HepG2 (cell line): Measurements from ENCODE around the gene ZCCHC10. TPM values are rescaled to one million over a fixed set of nuclear protein-coding genes. Genes with fewer than 3 reads are reported as not detected.

Experiments
- ARID5B ChIP-seq: IDR thresholded peaks from 2 replicates; pipeline ENCODE4 v1.4.0; 2020; ENCODE audit warnings: mild to moderate bottlenecking, missing genetic modification reagents
- FOXP4 ChIP-seq: sonication (generic); formaldehyde crosslinking; IDR thresholded peaks from 2 replicates; pipeline ENCODE4 v1.4.0; 2020; ENCODE audit warnings: missing genetic modification reagents
- HDAC1 ChIP-seq: sonication (generic); formaldehyde crosslinking; IDR thresholded peaks from 2 replicates; pipeline ENCODE4 v1.5.1; 2020; ENCODE audit warnings: mild to moderate bottlenecking, missing genetic modification reagents
- HHEX ChIP-seq: IDR thresholded peaks from 2 replicates; pipeline ENCODE4 v1.6.1; 2016; ENCODE audit warnings: control low read depth
- MAFF ChIP-seq: IDR thresholded peaks from 2 replicates; pipeline ENCODE4 v1.6.1; 2011; ENCODE audit warnings: low read depth, low read length, improper control_type of control experiment
- NFYC ChIP-seq: IDR thresholded peaks from 2 replicates; pipeline ENCODE4 v1.6.1; 2016; ENCODE audit warnings: missing genetic modification reagents, missing compliant biosample characterization
- POLR2G ChIP-seq: fragments of 200-400 bp; formaldehyde crosslinking; IDR thresholded peaks from 2 replicates; pipeline ENCODE4 v1.6.1; 2018; ENCODE audit warnings: mild to moderate bottlenecking, low read depth, low read length, moderate library complexity
- RCOR2 ChIP-seq: IDR thresholded peaks from 2 replicates; pipeline ENCODE4 v1.6.1; 2016; ENCODE audit warnings: missing biosample characterization, missing genetic modification reagents
- SNAI1 ChIP-seq: sonication (generic); formaldehyde crosslinking; IDR thresholded peaks from 2 replicates; pipeline ENCODE4 v1.5.0; 2020; ENCODE audit warnings: mild to moderate bottlenecking, missing genetic modification reagents, borderline replicate concordance
- TRAFD1 ChIP-seq: sonication (generic); formaldehyde crosslinking; IDR thresholded peaks from 2 replicates; pipeline ENCODE4 v1.5.1; 2020; ENCODE audit warnings: missing genetic modification reagents, mild to moderate bottlenecking, borderline replicate concordance
- ZBTB1 ChIP-seq: sonication (generic); formaldehyde crosslinking; IDR thresholded peaks from 2 replicates; pipeline ENCODE4 v1.4.0; 2020; ENCODE audit warnings: missing genetic modification reagents, borderline replicate concordance
- ZBTB34 ChIP-seq: sonication (generic); formaldehyde crosslinking; IDR thresholded peaks from 2 replicates; pipeline ENCODE4 v1.8.0; 2022; ENCODE audit warnings: mild to moderate bottlenecking, missing genetic modification reagents
- ZBTB7A ChIP-seq: sonication (generic); formaldehyde crosslinking; IDR thresholded peaks from 2 replicates; pipeline ENCODE4 v1.8.0; 2022; ENCODE audit warnings: mild to moderate bottlenecking, missing genetic modification reagents
- ZNF280B ChIP-seq: sonication (generic); formaldehyde crosslinking; IDR thresholded peaks from 2 replicates; pipeline ENCODE4 v1.5.0; 2020; ENCODE audit warnings: missing genetic modification reagents, mild to moderate bottlenecking, borderline replicate concordance
- ZNF484 ChIP-seq: sonication (generic); formaldehyde crosslinking; IDR thresholded peaks from 2 replicates; pipeline ENCODE4 v1.5.1; 2020; ENCODE audit warnings: mild to moderate bottlenecking, low read depth, missing genetic modification reagents, borderline replicate concordance
- ZNF567 ChIP-seq: sonication (generic); formaldehyde crosslinking; IDR thresholded peaks from 2 replicates; pipeline ENCODE4 v1.8.1; 2023; ENCODE audit warnings: mild to moderate bottlenecking, missing genetic modification reagents, borderline replicate concordance
- ZNF775 ChIP-seq: sonication (generic); formaldehyde crosslinking; IDR thresholded peaks from 2 replicates; pipeline ENCODE4 v1.4.0; 2020; ENCODE audit warnings: missing genetic modification reagents, mild to moderate bottlenecking, moderate library complexity, borderline replicate concordance
- polyA plus RNA-seq, 8 experiments: library from polyadenylated mRNA; depleted of rRNA in 3 of 8; stranded (reverse) in 7 of 8; unstranded in 1 of 8; fragments of >200 nt; fragmentation: Illumina TruSeq in 4 of 8; extraction: Trizol in 4 of 8; gene quantifications; 2 replicates each; pipeline versions ENCODE4 v1.2.1 to v1.2.3, GENCODE V29; 2011 to 2016; ENCODE audit warnings: low read depth in 4 of 8, missing spikeins in 1 of 8, mixed read lengths in 1 of 8; ENCODE audit not compliant: insufficient read depth in 1 of 8
- total RNA-seq, 5 experiments: library from RNA; depleted of rRNA; stranded (reverse); fragments of >200 nt; fragmentation: Illumina TruSeq; extraction: Trizol; gene quantifications; 2 replicates each; pipeline ENCODE4 v1.2.3, GENCODE V29; 2016; ENCODE audit warnings: low read depth in 1 of 5

The ZCCHC10 gene
- total and polyA plus RNA-seq, 2 of the 13 experiments (the other 11 are each of a cell fraction or from before 2014, with no cell fraction given): 40.7 to 48.2 TPM

- TF ChIP-seq HDAC1 (CRISPR knock-in tag) (peak; percentile 97), FOXP4 (CRISPR knock-in tag) (no peak; the same call in none of the 2 replicates), ZBTB34 (peak; percentile 56; the same call in 1 of the 2 replicates), ZBTB1 (CRISPR knock-in tag) (no peak), ZNF280B (no peak), HHEX (CRISPR knock-in tag) (no peak), MAFF (no peak), ZNF484 (CRISPR knock-in tag) (no peak), SNAI1 (CRISPR knock-in tag) (no peak), ZBTB7A (CRISPR knock-in tag) (peak; percentile 82), RCOR2 (no peak), NFYC (CRISPR knock-in tag) (peak; percentile 35), TRAFD1 (no peak), ZNF775 (CRISPR knock-in tag) (0 out of 2 replicates have a peak, but pooled peaks have one; percentile 52), ARID5B (CRISPR knock-in tag) (peak; percentile 77), POLR2G (peak; percentile 85), ZNF567 (peak; percentile 46)
Measured at GRCh38 chr5:132963171-132964104, 62.9 kb downstream of the ZCCHC10 start, which contains the start of gene AFF4 (continued).
